Endothelial cell of umbilical vein (primary cell): ENCODE data around the gene CHERP. TPM values are rescaled to one million over a fixed set of nuclear protein-coding genes. Genes with fewer than 3 reads are reported as not detected.
A peak's percentile ranks its signal among the peaks of the same experiment; 100 is the strongest.

Experiments
- BruUV-seq: library from RNA; stranded (reverse); fragments of 400-500 nt; replicated peaks from 2 replicates; lab custom pipeline; 2021; lab: Mats Ljungman, UMichigan
- CTCF ChIA-PET: fragments of 300-600, 350-600 bp; sonication (Branson Sonifier 250); formaldehyde crosslinking; loops from one replicate; lab custom pipeline; 2021; ENCODE audit warnings: antibody characterized with exemption, inconsistent platforms; lab: Charles Lee
- POLR2A ChIA-PET: fragments of 300-600, 350-600 bp; sonication (Branson Sonifier 250); formaldehyde crosslinking; loops from one replicate; lab custom pipeline; 2021; ENCODE audit warnings: antibody characterized with exemption, inconsistent platforms; lab: Charles Lee
- DNase-seq: peaks from one replicate; pipeline ENCODE4 v3.0.0-alpha.2; 2011; ENCODE audit warnings: low read depth, low spot score
- FAIRE-seq: peaks from 2 replicates; lab custom pipeline; 2011; peaks lifted over from hg19 to GRCh38; lab: Jason Lieb, UNC
- H2AFZ ChIP-seq: 2 replicates; pipeline ENCODE4 v1.6.0; 2012; ENCODE audit warnings: low read depth, low read length, control low read depth, inconsistent platforms
- H3K27ac ChIP-seq: 2 replicates; pipeline ENCODE4 v1.5.1; 2011; ENCODE audit warnings: low read depth, mild to moderate bottlenecking, control low read depth, low read length, moderate library complexity; ENCODE audit not compliant: insufficient read depth
- H3K27me3 ChIP-seq, 2 experiments: 2 replicates each; pipeline versions ENCODE4 v1.6.0 to v1.6.1; 2011; ENCODE audit warnings: low read length in 2 of 2, mixed read lengths in 1 of 2; ENCODE audit not compliant: control insufficient read depth in 2 of 2, insufficient read depth in 2 of 2
- H3K36me3 ChIP-seq, 2 experiments: 2 replicates in 1 of 2; 3 replicates in 1 of 2; pipeline ENCODE4 v1.5.1; 2011; ENCODE audit warnings: low read length in 2 of 2, mild to moderate bottlenecking in 1 of 2, moderate library complexity in 1 of 2; ENCODE audit not compliant: control insufficient read depth in 2 of 2, insufficient read depth in 2 of 2; ENCODE audit errors: extremely low read depth in 1 of 2
- H3K4me1 ChIP-seq: 3 replicates; pipeline ENCODE4 v1.5.1; 2011; ENCODE audit warnings: mild to moderate bottlenecking, low read length; ENCODE audit not compliant: control insufficient read depth, insufficient read depth; ENCODE audit errors: extremely low read depth
- H3K4me2 ChIP-seq: 2 replicates; pipeline ENCODE4 v1.6.1; 2011; ENCODE audit warnings: low read length, control low read depth, mixed read lengths; ENCODE audit not compliant: insufficient read depth
- H3K4me3 ChIP-seq, 3 experiments: fragments of 200-600 bp in 1 of 3; sonication (generic), shearing (Covaris generic) in 1 of 3; replicated peaks in 1 of 3; 2 replicates each; pipeline ENCODE4 v1.5.1; 2011 to 2016; ENCODE audit warnings: control low read depth in 3 of 3, low read length in 3 of 3, mild to moderate bottlenecking in 2 of 3, inconsistent platforms in 1 of 3, low read depth in 1 of 3, moderate library complexity in 1 of 3; ENCODE audit not compliant: insufficient read depth in 1 of 3
- H3K79me2 ChIP-seq: 2 replicates; pipeline ENCODE4 v1.6.0; 2012; ENCODE audit warnings: low read length, inconsistent platforms; ENCODE audit not compliant: control insufficient read depth, insufficient read depth
- H3K9ac ChIP-seq: replicated peaks from 2 replicates; pipeline ENCODE3; 2011; ENCODE audit warnings: low read length, control low read depth; ENCODE audit not compliant: insufficient read depth; ENCODE audit errors: extremely low read depth
- H3K9me1 ChIP-seq: replicated peaks from 3 replicates; pipeline ENCODE4 v1.6.0; 2011; ENCODE audit warnings: mild to moderate bottlenecking, low read length; ENCODE audit not compliant: control insufficient read depth, insufficient read depth; ENCODE audit errors: extremely low read depth
- H3K9me3 ChIP-seq: replicated peaks from 2 replicates; pipeline ENCODE4 v1.5.1; 2012; ENCODE audit warnings: low read length, inconsistent platforms; ENCODE audit not compliant: control insufficient read depth, insufficient read depth
- H4K20me1 ChIP-seq: replicated peaks from 2 replicates; pipeline ENCODE3; 2011; ENCODE audit warnings: mild to moderate bottlenecking, low read length; ENCODE audit not compliant: control insufficient read depth, insufficient read depth; ENCODE audit errors: extremely low read depth
- EZH2 ChIP-seq: IDR thresholded peaks from 2 replicates; pipeline ENCODE4 v1.6.1; 2012; ENCODE audit warnings: borderline replicate concordance, low read depth, mild to moderate bottlenecking, moderate library complexity, low read length, inconsistent platforms; ENCODE audit not compliant: severe bottlenecking
- FOS ChIP-seq: IDR thresholded peaks from 2 replicates; pipeline ENCODE4 v1.6.1; 2011; ENCODE audit warnings: mild to moderate bottlenecking, low read length, moderate library complexity, borderline replicate concordance; ENCODE audit not compliant: insufficient read depth
- GATA2 ChIP-seq: IDR thresholded peaks from 2 replicates; pipeline ENCODE4 v1.7.0; 2011; ENCODE audit warnings: low read depth, mild to moderate bottlenecking, moderate library complexity, mixed read lengths, low read length; ENCODE audit not compliant: insufficient read length, insufficient read depth
- JUN ChIP-seq: IDR thresholded peaks from 2 replicates; pipeline ENCODE4 v1.6.1; 2011; ENCODE audit warnings: borderline replicate concordance, low read depth; ENCODE audit not compliant: insufficient read length, insufficient read depth
- MYC ChIP-seq: IDR thresholded peaks from one replicate; pipeline ENCODE4 v1.6.1; 2011; ENCODE audit warnings: mild to moderate bottlenecking, low read depth, low read length
- POLR2A ChIP-seq: IDR thresholded peaks from 2 replicates; pipeline ENCODE4 v1.6.1; 2012; ENCODE audit warnings: low read depth, mild to moderate bottlenecking, control low read depth, low read length
- POLR2AphosphoS5 ChIP-seq: IDR thresholded peaks from 2 replicates; pipeline ENCODE4 v1.6.1; 2012; ENCODE audit warnings: low read depth, mild to moderate bottlenecking, control low read depth, low read length, moderate library complexity; ENCODE audit not compliant: insufficient read depth
- dilution Hi-C: fragments of 300-500 bp; cut with MboI; formaldehyde crosslinking; loops from one replicate; pipeline ENCODE4 v1.15.0; 2019; ENCODE audit warnings: low sequenced_read_pairs; ENCODE audit not compliant: extremely low pct_ligation_motif_present
- intact Hi-C: fragments of 100-400 bp; cut with micrococcal nuclease; formaldehyde crosslinking; loops from one replicate; pipeline ENCODE4 v1.10.0; 2022
- polyA plus RNA-seq, 4 experiments: library from polyadenylated mRNA; depleted of rRNA in 3 of 4; stranded (reverse) in 3 of 4; unstranded in 1 of 4; fragments of >200 nt; gene quantifications; 2 replicates each; pipeline versions ENCODE4 v1.2.1 to v1.2.3, GENCODE V29; 2011 to 2012; ENCODE audit warnings: missing spikeins in 1 of 4
- total RNA-seq: library from RNA; stranded (reverse); gene quantifications from 2 replicates; pipeline ENCODE4 v1.2.3, GENCODE V29; 2021
- TF ChIP-seq, protein P1 (sequence below): IDR thresholded peaks from 2 replicates; pipeline ENCODE4 v1.6.1; 2011; ENCODE audit not compliant: insufficient read depth, insufficient read length
- TF ChIP-seq, protein P2 (sequence below), 2 donors: IDR thresholded peaks; 1 replicate in 1 of 2; 2 replicates in 1 of 2; pipeline ENCODE4 v1.5.1; 2011; ENCODE audit warnings: low read length in 2 of 2, mild to moderate bottlenecking in 2 of 2, moderate library complexity in 2 of 2, control low read depth in 1 of 2, inconsistent platforms in 1 of 2, low read depth in 1 of 2; ENCODE audit not compliant: insufficient read depth in 1 of 2; ENCODE audit errors: extremely low read depth in 1 of 2

CHERP gene
- total and polyA plus RNA-seq, 2 donors (not counting 3 experiments of a cell fraction or from before 2014, with no cell fraction given) = 8.9 to 53.9 TPM

DNA sequence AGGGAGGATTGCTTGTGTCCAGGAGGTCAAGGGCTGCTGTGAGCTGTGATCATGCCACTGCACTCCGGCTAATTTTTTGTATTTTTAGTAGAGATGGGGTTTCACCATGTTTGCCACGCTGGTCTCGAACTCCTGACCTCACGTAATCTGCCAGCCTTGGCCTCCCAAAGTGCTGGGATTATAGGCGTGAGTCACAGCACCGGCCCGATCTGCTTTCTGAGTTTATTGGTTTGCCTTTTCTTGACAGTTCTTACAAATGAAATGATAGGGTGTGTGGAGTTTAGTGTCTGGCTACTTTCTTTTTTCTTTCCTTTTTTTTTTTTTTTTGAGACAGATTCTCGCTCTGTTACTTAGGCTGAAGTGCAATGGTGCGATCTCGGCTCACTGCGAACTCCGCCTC is 45.2 kb downstream of the CHERP start:
- TF ChIP-seq FOS (no peak), EZH2 (no peak), JUN (no peak), POLR2A (no peak), POLR2AphosphoS5 (no peak), MYC (no peak), GATA2 (no peak)
- TF ChIP-seq, protein P1, sequence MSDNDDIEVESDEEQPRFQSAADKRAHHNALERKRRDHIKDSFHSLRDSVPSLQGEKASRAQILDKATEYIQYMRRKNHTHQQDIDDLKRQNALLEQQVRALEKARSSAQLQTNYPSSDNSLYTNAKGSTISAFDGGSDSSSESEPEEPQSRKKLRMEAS = no peak
- TF ChIP-seq, protein P2, sequence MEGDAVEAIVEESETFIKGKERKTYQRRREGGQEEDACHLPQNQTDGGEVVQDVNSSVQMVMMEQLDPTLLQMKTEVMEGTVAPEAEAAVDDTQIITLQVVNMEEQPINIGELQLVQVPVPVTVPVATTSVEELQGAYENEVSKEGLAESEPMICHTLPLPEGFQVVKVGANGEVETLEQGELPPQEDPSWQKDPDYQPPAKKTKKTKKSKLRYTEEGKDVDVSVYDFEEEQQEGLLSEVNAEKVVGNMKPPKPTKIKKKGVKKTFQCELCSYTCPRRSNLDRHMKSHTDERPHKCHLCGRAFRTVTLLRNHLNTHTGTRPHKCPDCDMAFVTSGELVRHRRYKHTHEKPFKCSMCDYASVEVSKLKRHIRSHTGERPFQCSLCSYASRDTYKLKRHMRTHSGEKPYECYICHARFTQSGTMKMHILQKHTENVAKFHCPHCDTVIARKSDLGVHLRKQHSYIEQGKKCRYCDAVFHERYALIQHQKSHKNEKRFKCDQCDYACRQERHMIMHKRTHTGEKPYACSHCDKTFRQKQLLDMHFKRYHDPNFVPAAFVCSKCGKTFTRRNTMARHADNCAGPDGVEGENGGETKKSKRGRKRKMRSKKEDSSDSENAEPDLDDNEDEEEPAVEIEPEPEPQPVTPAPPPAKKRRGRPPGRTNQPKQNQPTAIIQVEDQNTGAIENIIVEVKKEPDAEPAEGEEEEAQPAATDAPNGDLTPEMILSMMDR (IDR thresholded peaks at IDR 0.05; ENCODE audit: extremely low read depth in 1 of 2, insufficient read depth in 1 of 2, low read depth in 1 of 2, low read length in 2 of 2) = no peak
- CTCF ChIA-PET = interaction anchor here (0.6 to 2.1 kb wide), 3 partner anchors 10 to 55 kb away, joined by 3 to 18 read pairs (median 3); no protein-coding TSS in a partner anchor

More for the DNA sequence above, 45.2 kb downstream of the CHERP start:
- peak overlapping the region; percentile 83 for H3K4me2 ChIP-seq
- no peaks in the 10 kb centered on the region for H4K20me1 ChIP-seq
- POLR2A ChIA-PET = interaction anchor here (0.6 to 1.4 kb wide), 2 partner anchors 163 to 278 kb away, joined by 4 to 5 read pairs; partner anchors contain the start of gene SMIM7
- DNase-seq (no peak), FAIRE-seq (no peak)
- BruUV-seq = no TSS peak
- dilution Hi-C loops (no loop called here), intact Hi-C loops (loop anchor here (2.0 to 5.0 kb wide), 2 partner anchors 50 to 60 kb away; no protein-coding TSS in a partner anchor)
- H3K9ac ChIP-seq = no peak overlapping the region
- H3K4me1 ChIP-seq = peaks cover 7% of the 10 kb centered on the region
- no peaks in the 10 kb centered on the region for H3K36me3 ChIP-seq
- no peaks in the 10 kb centered on the region for H3K9me1 ChIP-seq
- H3K27me3 ChIP-seq = no peaks in the 10 kb centered on the region
- peak overlapping the region in 2 of 3 experiments; percentile 80 to 87 for H3K4me3 ChIP-seq
- peaks cover 2% of the 10 kb centered on the region for H3K79me2 ChIP-seq
- peak overlapping the region; percentile 98 for H2AFZ ChIP-seq
- no peak overlapping the region for H3K27ac ChIP-seq
- H3K9me3 ChIP-seq = no peaks in the 10 kb centered on the region
